B cell (primary cell): ENCODE results near the gene TRPM2. TPM values are rescaled to one million over a fixed set of nuclear protein-coding genes. Genes with fewer than 3 reads are reported as not detected.

Experiments
- ATAC-seq: fragments of 200-7000 bp; cut with Tn5 transposase; one replicate; pipeline ENCODE4 v1.10.0; 2021; ENCODE audit warnings: low read depth, mild to moderate bottlenecking, moderate number of reproducible peaks, moderate library complexity
- CTCF ChIA-PET: fragments of 350-600 bp; sonication (Branson Sonifier 250); formaldehyde crosslinking; loops from one replicate; lab custom pipeline; 2021; ENCODE audit warnings: antibody characterized with exemption, inconsistent platforms; lab: Charles Lee
- POLR2A ChIA-PET: fragments of 350-600 bp; sonication (Branson Sonifier 250); formaldehyde crosslinking; loops from one replicate; lab custom pipeline; 2021; ENCODE audit warnings: antibody characterized with exemption; lab: Charles Lee
- DNase-seq: peaks from one replicate; pipeline ENCODE4 v3.0.0; 2013
- H2AFZ ChIP-seq: 2 replicates; pipeline ENCODE4 v1.6.1; 2012; ENCODE audit warnings: mild to moderate bottlenecking, low read depth, low read length; ENCODE audit not compliant: insufficient read depth, poor library complexity, severe bottlenecking
- H3K27ac ChIP-seq, 2 donors: 1 replicate in 1 of 2; 2 replicates in 1 of 2; pipeline ENCODE4 v1.5.1; 2012 to 2013; ENCODE audit warnings: low read length in 2 of 2, mild to moderate bottlenecking in 2 of 2, moderate library complexity in 1 of 2
- H3K27me3 ChIP-seq, 4 experiments: fragments of 200-600 bp in 1 of 4; sonication (generic) in 1 of 4; replicated peaks in 1 of 4; 1 replicate in 2 of 4; 2 replicates in 2 of 4; pipeline versions ENCODE4 v1.6.1 to v1.7.0; 2013 to 2016; ENCODE audit warnings: low read length in 3 of 4, mild to moderate bottlenecking in 2 of 4, mixed read lengths in 1 of 4, moderate library complexity in 1 of 4; ENCODE audit not compliant: insufficient read depth in 4 of 4, control insufficient read depth in 3 of 4; ENCODE audit errors: control extremely low read depth in 1 of 4
- H3K36me3 ChIP-seq, 2 experiments: replicated peaks in 1 of 2; 1 replicate in 1 of 2; 2 replicates in 1 of 2; pipeline versions ENCODE4 v1.6.1 to v1.7.1; 2013; ENCODE audit warnings: low read length in 1 of 2; ENCODE audit not compliant: insufficient read depth in 2 of 2, control insufficient read depth in 1 of 2; ENCODE audit errors: control extremely low read depth in 1 of 2, extremely low read depth in 1 of 2
- H3K4me1 ChIP-seq, 2 donors: fragments of 200-600 bp in 1 of 2; sonication (generic) in 1 of 2; 1 replicate in 1 of 2; 2 replicates in 1 of 2; pipeline versions ENCODE4 v1.5.1 to v1.6.1; 2013 to 2017; ENCODE audit warnings: low read length in 2 of 2; ENCODE audit not compliant: control insufficient read depth in 2 of 2, insufficient read depth in 2 of 2
- H3K4me2 ChIP-seq: replicated peaks from 2 replicates; pipeline ENCODE3; 2012; ENCODE audit warnings: mild to moderate bottlenecking, low read depth, low read length; ENCODE audit not compliant: poor library complexity, severe bottlenecking
- H3K4me3 ChIP-seq, 5 experiments: fragments of 200-600 bp in 1 of 5; sonication (generic) in 1 of 5; 1 replicate in 3 of 5; 2 replicates in 2 of 5; pipeline versions ENCODE4 v1.5.1 to v1.7.0; 2011 to 2016; ENCODE audit warnings: low read length in 4 of 5, mild to moderate bottlenecking in 4 of 5, low read depth in 2 of 5, control low read depth in 1 of 5, moderate library complexity in 1 of 5; ENCODE audit not compliant: insufficient read depth in 1 of 5; ENCODE audit errors: control extremely low read depth in 1 of 5, extremely low read depth in 1 of 5
- H3K79me2 ChIP-seq: fragments of 200-600 bp; sonication (generic); one replicate; pipeline ENCODE4 v1.6.0; 2016; ENCODE audit warnings: low read length; ENCODE audit not compliant: control insufficient read depth, insufficient read depth
- H3K9ac ChIP-seq: fragments of 200-600 bp; sonication (generic); 2 replicates; pipeline ENCODE4 v1.6.1; 2017; ENCODE audit warnings: mild to moderate bottlenecking, low read length, moderate library complexity
- H3K9me3 ChIP-seq, 3 donors: one replicate each; pipeline versions ENCODE4 v1.6.1 to v1.7.1; 2013; ENCODE audit warnings: low read length in 2 of 3; ENCODE audit not compliant: control insufficient read depth in 2 of 3, insufficient read depth in 1 of 3; ENCODE audit errors: control extremely low read depth in 1 of 3
- H4K20me1 ChIP-seq: 2 replicates; pipeline ENCODE4 v1.6.0; 2012; ENCODE audit warnings: mild to moderate bottlenecking, low read length; ENCODE audit not compliant: insufficient read depth, control insufficient read depth, poor library complexity, severe bottlenecking
- H3K27ac Mint-ChIP-seq: one replicate; pipeline ENCODE4 v1.8.0; 2021; ENCODE audit warnings: mixed read lengths
- H3K27me3 Mint-ChIP-seq: one replicate; pipeline ENCODE4 v1.8.0; 2021; ENCODE audit warnings: mixed read lengths
- H3K4me1 Mint-ChIP-seq: one replicate; pipeline ENCODE4 v1.8.0; 2021; ENCODE audit warnings: mixed read lengths
- H3K4me3 Mint-ChIP-seq: one replicate; pipeline ENCODE4 v1.8.0; 2021; ENCODE audit warnings: mixed read lengths
- H3K9me3 Mint-ChIP-seq: one replicate; pipeline ENCODE4 v1.8.0; 2022; ENCODE audit warnings: mixed read lengths; ENCODE audit not compliant: insufficient read depth
- CTCF ChIP-seq: fragments of 200-600 bp; IDR thresholded peaks from one replicate; pipeline ENCODE4 v1.8.0; 2022; ENCODE audit warnings: antibody characterized with exemption, mild to moderate bottlenecking
- EZH2 ChIP-seq: IDR thresholded peaks from 2 replicates; pipeline ENCODE4 v1.6.1; 2012; ENCODE audit warnings: borderline replicate concordance, low read depth, mild to moderate bottlenecking, moderate library complexity, low read length; ENCODE audit not compliant: insufficient read depth, poor library complexity, severe bottlenecking
- WGBS: methylation state at CpG from one replicate; pipeline ENCODE4 v1.1.5; 2013; ENCODE audit warnings: missing lambda C conversion rate; ENCODE audit not compliant: insufficient coverage; 5-methylcytosine and 5-hydroxymethylcytosine counted together
- intact Hi-C: fragments of 100-400 bp; cut with micrococcal nuclease; formaldehyde crosslinking; loops from one replicate; pipeline ENCODE4 v1.10.0; 2022
- polyA plus RNA-seq: library from polyadenylated mRNA; depleted of rRNA; stranded (reverse); fragments of >200 nt; gene quantifications from 2 replicates; pipeline ENCODE4 v1.2.3, GENCODE V29; 2012
- small RNA-seq: library from RNA; depleted of rRNA; stranded (forward); fragments of <200 nt; gene quantifications from one replicate; pipeline ENCODE3, GENCODE V24; 2012; ENCODE audit warnings: low replicate concordance, low read depth; ENCODE audit not compliant: insufficient read length
- total RNA-seq, 2 donors: library from RNA; stranded (reverse); fragments of 120-200 nt in 1 of 2; gene quantifications; 1 replicate in 1 of 2; 2 replicates in 1 of 2; pipeline versions ENCODE4 v1.2.3 to v1.2.4, GENCODE V29; 2013 to 2022

The TRPM2 gene
- total and polyA plus RNA-seq, 2 donors (not counting 1 experiment from before 2014, with no cell fraction given) = 1.6 to 8.4 TPM

GRCh38 chr21:44490405-44490804, 137.0 kb downstream of the TRPM2 start:
- H2AFZ ChIP-seq = no peak overlapping the region
- no peak overlapping the region for H3K9ac ChIP-seq
- Mint-ChIP-seq H3K27ac (no peak overlapping the region), H3K27me3 (peaks cover 31% of the 10 kb centered on the region), H3K9me3 (peaks cover 7% of the 10 kb centered on the region), H3K4me1 (no peaks in the 10 kb centered on the region), H3K4me3 (no peak overlapping the region)
- no peak overlapping the region for H3K4me3 ChIP-seq
- no peak for DNase-seq
- TF ChIP-seq EZH2 (no peak), CTCF (no peak)
- WGBS = 96% methylated on average over 12 of the region's 19 CpGs
- POLR2A ChIA-PET = no interaction called here
- peaks cover 0 to 16% (median 0%) of the 10 kb centered on the region in 4 experiments for H3K27me3 ChIP-seq
- intact Hi-C loops = no loop called here
- CTCF ChIA-PET = interaction anchor here (0.6 to 1.6 kb wide), 3 partner anchors 10 to 1905 kb away, joined by 3 read pairs; no protein-coding TSS in a partner anchor
- no peak for ATAC-seq
- H4K20me1 ChIP-seq = no peaks in the 10 kb centered on the region
- H3K79me2 ChIP-seq = no peaks in the 10 kb centered on the region
- H3K36me3 ChIP-seq = no peaks in the 10 kb centered on the region
- H3K4me2 ChIP-seq = no peak overlapping the region
- peaks cover 3 to 22% (median 13%) of the 10 kb centered on the region in 3 donors for H3K9me3 ChIP-seq
- H3K4me1 ChIP-seq = no peaks in the 10 kb centered on the region
- no peak overlapping the region for H3K27ac ChIP-seq

- ChIA-PET CTCF (no interaction called here), POLR2A (no interaction called here)
- no peaks in the 10 kb centered on the region for H4K20me1 ChIP-seq
- H3K36me3 ChIP-seq = no peaks in the 10 kb centered on the region
- no peak overlapping the region for H3K9ac ChIP-seq
- DNase-seq = no peak
- 68% methylated on average over 3 of the region's 9 CpGs for WGBS
- Mint-ChIP-seq H3K27me3 (peaks cover 35% of the 10 kb centered on the region), H3K27ac (no peak overlapping the region), H3K4me1 (no peaks in the 10 kb centered on the region), H3K9me3 (peaks cover 7% of the 10 kb centered on the region), H3K4me3 (no peak overlapping the region)
- H3K4me2 ChIP-seq = no peak overlapping the region
- H3K27ac ChIP-seq = no peak overlapping the region
- no peak overlapping the region for H2AFZ ChIP-seq
- TF ChIP-seq CTCF (no peak), EZH2 (no peak)
- H3K27me3 ChIP-seq = peaks cover 0 to 16% (median 0%) of the 10 kb centered on the region in 4 experiments
- H3K4me1 ChIP-seq = no peaks in the 10 kb centered on the region
- H3K4me3 ChIP-seq = no peak overlapping the region
- intact Hi-C loops = no loop called here
- peaks cover 3 to 22% (median 13%) of the 10 kb centered on the region in 3 donors for H3K9me3 ChIP-seq
- ATAC-seq = no peak
- H3K79me2 ChIP-seq = no peaks in the 10 kb centered on the region
Measured at GRCh38 chr21:44490816-44491215, 137.4 kb downstream of the TRPM2 start.

Small RNA genes lying within 50 kb of the gene (small RNA-seq; reads per million reads assigned to genes)
- not detected for gene RF00285

Other genes with a start within 250 kb of the TRPM2 start
- gene PWP2, start 246.2 kb upstream of the TRPM2 start, total RNA-seq = 9.1 and 13.5 TPM in 2 replicates
- 3.6 and 7.7 TPM in 2 replicates for gene PWP2, start 246.2 kb upstream of the TRPM2 start, polyA plus RNA-seq
- 27.7 and 28.5 TPM in 2 replicates for gene GATD3, start 219.9 kb upstream of the TRPM2 start, total RNA-seq
- 27.7 and 45.7 TPM in 2 replicates for gene GATD3, start 219.9 kb upstream of the TRPM2 start, polyA plus RNA-seq
- 124 and 127 TPM in 2 replicates for gene ICOSLG, start 112.7 kb upstream of the TRPM2 start, total RNA-seq
- 40.2 and 64.5 TPM in 2 replicates for gene ICOSLG, start 112.7 kb upstream of the TRPM2 start, polyA plus RNA-seq
- not detected in 2 replicates for gene DNMT3L, start 91.7 kb upstream of the TRPM2 start, total RNA-seq
- gene DNMT3L, start 91.7 kb upstream of the TRPM2 start, polyA plus RNA-seq = not detected in 2 replicates
- gene AIRE, start 67.7 kb upstream of the TRPM2 start, total RNA-seq = 0.24 TPM in 1 of 2 replicates, not detected in the other
- gene AIRE, start 67.7 kb upstream of the TRPM2 start, polyA plus RNA-seq = 0.37 TPM in 1 of 2 replicates, not detected in the other
- 318 and 329 TPM in 2 replicates for gene PFKL, start 53.6 kb upstream of the TRPM2 start, total RNA-seq
- gene PFKL, start 53.6 kb upstream of the TRPM2 start, polyA plus RNA-seq = 267 and 281 TPM in 2 replicates
- 62.4 and 69.2 TPM in 2 replicates for gene CFAP410, start 14.2 kb upstream of the TRPM2 start, total RNA-seq
- gene CFAP410, start 14.2 kb upstream of the TRPM2 start, polyA plus RNA-seq = 90.9 and 98.8 TPM in 2 replicates
- gene LRRC3, start 101.9 kb downstream of the TRPM2 start, total RNA-seq = 3.3 and 3.8 TPM in 2 replicates
- 0.36 and 0.46 TPM in 2 replicates for gene LRRC3, start 101.9 kb downstream of the TRPM2 start, polyA plus RNA-seq
- not detected in 2 replicates for gene KRTAP10-1, start 186.6 kb downstream of the TRPM2 start, total RNA-seq
- gene KRTAP10-1, start 186.6 kb downstream of the TRPM2 start, polyA plus RNA-seq = not detected in 2 replicates
- gene KRTAP10-2, start 197.9 kb downstream of the TRPM2 start, total RNA-seq = not detected in 2 replicates
- not detected in 2 replicates for gene KRTAP10-2, start 197.9 kb downstream of the TRPM2 start, polyA plus RNA-seq
- not detected in 2 replicates for gene KRTAP10-3, start 205.2 kb downstream of the TRPM2 start, total RNA-seq
- gene KRTAP10-3, start 205.2 kb downstream of the TRPM2 start, polyA plus RNA-seq = 0.19 and 0.40 TPM in 2 replicates
- gene KRTAP10-4, start 220.1 kb downstream of the TRPM2 start, total RNA-seq = not detected in 2 replicates
- not detected in 2 replicates for gene KRTAP10-4, start 220.1 kb downstream of the TRPM2 start, polyA plus RNA-seq
- not detected in 2 replicates for gene KRTAP10-5, start 227.0 kb downstream of the TRPM2 start, total RNA-seq
- gene KRTAP10-5, start 227.0 kb downstream of the TRPM2 start, polyA plus RNA-seq = not detected in 2 replicates
- not detected in 2 replicates for gene KRTAP10-6, start 238.9 kb downstream of the TRPM2 start, total RNA-seq
- not detected in 2 replicates for gene KRTAP10-6, start 238.9 kb downstream of the TRPM2 start, polyA plus RNA-seq
- not detected in 2 replicates for gene KRTAP10-7, start 247.0 kb downstream of the TRPM2 start, total RNA-seq
- gene KRTAP10-7, start 247.0 kb downstream of the TRPM2 start, polyA plus RNA-seq = not detected in 2 replicates